Keratinocyte (primary cell): Measurements from ENCODE around the gene STEAP2. TPM values are rescaled to one million over a fixed set of nuclear protein-coding genes. Genes with fewer than 3 reads are reported as not detected.

Source experiments
- DNase-seq: peaks from one replicate; pipeline ENCODE4 v3.0.0-alpha.2; 2011; ENCODE audit warnings: low read depth, missing footprints, low spot score
- FAIRE-seq: peaks from 2 replicates; lab custom pipeline; 2011; peaks lifted over from hg19 to GRCh38; lab: Jason Lieb, UNC
- H2AFZ ChIP-seq: 2 replicates; pipeline ENCODE4 v1.6.0; 2012; ENCODE audit warnings: low read length, control low read depth, inconsistent platforms; ENCODE audit not compliant: control insufficient read depth
- H3K27ac ChIP-seq: 2 replicates; pipeline ENCODE4 v1.5.1; 2011; ENCODE audit warnings: low read length; ENCODE audit not compliant: control insufficient read depth, insufficient read depth
- H3K27me3 ChIP-seq: 3 replicates; pipeline ENCODE4 v1.6.0; 2011; ENCODE audit warnings: low read length; ENCODE audit not compliant: control insufficient read depth, insufficient read depth; ENCODE audit errors: extremely low read depth
- H3K36me3 ChIP-seq, 2 experiments: 2 replicates in 1 of 2; 3 replicates in 1 of 2; pipeline ENCODE4 v1.5.1; 2011; ENCODE audit warnings: low read length in 2 of 2, mild to moderate bottlenecking in 1 of 2; ENCODE audit not compliant: control insufficient read depth in 2 of 2, insufficient read depth in 2 of 2; ENCODE audit errors: extremely low read depth in 1 of 2
- H3K4me1 ChIP-seq: 3 replicates; pipeline ENCODE4 v1.5.1; 2011; ENCODE audit warnings: low read length; ENCODE audit not compliant: control insufficient read depth, insufficient read depth; ENCODE audit errors: extremely low read depth
- H3K4me2 ChIP-seq: 3 replicates; pipeline ENCODE4 v1.6.0; 2011; ENCODE audit warnings: low read depth, low read length; ENCODE audit not compliant: control insufficient read depth, insufficient read depth; ENCODE audit errors: extremely low read depth
- H3K4me3 ChIP-seq, 3 experiments: fragments of 200-600 bp in 1 of 3; sonication (generic) in 1 of 3; 2 replicates in 2 of 3; 3 replicates in 1 of 3; pipeline ENCODE4 v1.5.1; 2011 to 2016; ENCODE audit warnings: low read length in 3 of 3, mild to moderate bottlenecking in 3 of 3, control low read depth in 2 of 3, inconsistent platforms in 1 of 3, low read depth in 1 of 3, mixed read lengths in 1 of 3, mixed run types in 1 of 3, moderate library complexity in 1 of 3; ENCODE audit not compliant: control insufficient read depth in 2 of 3, insufficient read depth in 2 of 3; ENCODE audit errors: extremely low read depth in 1 of 3
- H3K79me2 ChIP-seq: 2 replicates; pipeline ENCODE4 v1.6.0; 2012; ENCODE audit warnings: low read length; ENCODE audit not compliant: control insufficient read depth, insufficient read depth
- H3K9ac ChIP-seq: 3 replicates; pipeline ENCODE4 v1.6.0; 2011; ENCODE audit warnings: low read length; ENCODE audit not compliant: control insufficient read depth, insufficient read depth; ENCODE audit errors: extremely low read depth
- H3K9me1 ChIP-seq: 3 replicates; pipeline ENCODE4 v1.6.0; 2011; ENCODE audit warnings: low read length; ENCODE audit not compliant: control insufficient read depth, insufficient read depth; ENCODE audit errors: extremely low read depth
- H3K9me3 ChIP-seq: 2 replicates; pipeline ENCODE4 v1.5.1; 2012; ENCODE audit warnings: low read depth, low read length; ENCODE audit not compliant: control insufficient read depth
- H4K20me1 ChIP-seq: 3 replicates; pipeline ENCODE4 v1.6.0; 2011; ENCODE audit warnings: low read length; ENCODE audit not compliant: control insufficient read depth, insufficient read depth; ENCODE audit errors: extremely low read depth
- EZH2 ChIP-seq: IDR thresholded peaks from one replicate; pipeline ENCODE4 v1.6.1; 2012; ENCODE audit warnings: inconsistent platforms, mild to moderate bottlenecking, low read length, moderate library complexity
- dilution Hi-C: fragments of 300-500 bp; cut with MboI; formaldehyde crosslinking; loops from one replicate; pipeline ENCODE4 v1.7.0; 2020; ENCODE audit warnings: low sequenced_read_pairs; ENCODE audit not compliant: extremely low pct_ligation_motif_present
- polyA plus RNA-seq, 5 experiments: library from polyadenylated mRNA; depleted of rRNA in 3 of 5; stranded (reverse) in 3 of 5; stranded (forward) in 1 of 5; unstranded in 1 of 5; fragments of >200 nt; gene quantifications; 1 replicate in 1 of 5; 2 replicates in 3 of 5; 3 replicates in 1 of 5; pipeline versions ENCODE4 v1.2.1 to v1.2.3, GENCODE V29; 2011 to 2012; ENCODE audit warnings: missing spikeins in 2 of 5, low read depth in 1 of 5, low replicate concordance in 1 of 5
- TF ChIP-seq, protein P1 (sequence below), 3 experiments: IDR thresholded peaks in 1 of 3; conservative IDR thresholded peaks in 1 of 3; optimal IDR thresholded peaks in 1 of 3; 2 replicates in 2 of 3; 3 replicates in 1 of 3; pipeline versions ENCODE3 to v1.5.1; 2011; ENCODE audit warnings: low read length in 3 of 3, mild to moderate bottlenecking in 3 of 3, moderate library complexity in 2 of 3, control low read depth in 1 of 3, inconsistent platforms in 1 of 3; ENCODE audit not compliant: insufficient read depth in 2 of 3; ENCODE audit errors: extremely low read depth in 1 of 3

Gene STEAP2
- polyA plus RNA-seq, 1 donor (not counting 4 experiments of a cell fraction or from before 2014, with no cell fraction given) = 3.9 TPM

DNA sequence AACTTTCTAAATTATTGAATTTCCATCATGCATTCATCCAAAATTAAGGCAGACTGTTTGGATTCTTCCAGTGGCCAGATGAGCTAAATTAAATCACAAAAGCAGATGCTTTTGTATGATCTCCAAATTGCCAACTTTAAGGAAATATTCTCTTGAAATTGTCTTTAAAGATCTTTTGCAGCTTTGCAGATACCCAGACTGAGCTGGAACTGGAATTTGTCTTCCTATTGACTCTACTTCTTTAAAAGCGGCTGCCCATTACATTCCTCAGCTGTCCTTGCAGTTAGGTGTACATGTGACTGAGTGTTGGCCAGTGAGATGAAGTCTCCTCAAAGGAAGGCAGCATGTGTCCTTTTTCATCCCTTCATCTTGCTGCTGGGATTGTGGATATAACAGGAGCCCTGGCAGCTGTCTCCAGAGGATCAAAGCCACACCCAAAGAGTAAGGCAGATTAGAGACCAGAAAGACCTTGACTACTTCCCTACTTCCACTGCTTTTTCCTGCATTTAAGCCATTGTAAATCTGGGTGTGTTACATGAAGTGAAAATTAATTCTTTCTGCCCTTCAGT, 25.3 kb downstream of the STEAP2 start:
- no peaks in the 10 kb centered on the region for H3K36me3 ChIP-seq
- H3K4me1 ChIP-seq = no peaks in the 10 kb centered on the region
- dilution Hi-C loops = no loop called here
- H4K20me1 ChIP-seq = no peaks in the 10 kb centered on the region
- H3K4me3 ChIP-seq = no peak overlapping the region
- FAIRE-seq = no peak
- no peak overlapping the region for H3K4me2 ChIP-seq
- H2AFZ ChIP-seq = no peak overlapping the region
- TF ChIP-seq, protein P1, sequence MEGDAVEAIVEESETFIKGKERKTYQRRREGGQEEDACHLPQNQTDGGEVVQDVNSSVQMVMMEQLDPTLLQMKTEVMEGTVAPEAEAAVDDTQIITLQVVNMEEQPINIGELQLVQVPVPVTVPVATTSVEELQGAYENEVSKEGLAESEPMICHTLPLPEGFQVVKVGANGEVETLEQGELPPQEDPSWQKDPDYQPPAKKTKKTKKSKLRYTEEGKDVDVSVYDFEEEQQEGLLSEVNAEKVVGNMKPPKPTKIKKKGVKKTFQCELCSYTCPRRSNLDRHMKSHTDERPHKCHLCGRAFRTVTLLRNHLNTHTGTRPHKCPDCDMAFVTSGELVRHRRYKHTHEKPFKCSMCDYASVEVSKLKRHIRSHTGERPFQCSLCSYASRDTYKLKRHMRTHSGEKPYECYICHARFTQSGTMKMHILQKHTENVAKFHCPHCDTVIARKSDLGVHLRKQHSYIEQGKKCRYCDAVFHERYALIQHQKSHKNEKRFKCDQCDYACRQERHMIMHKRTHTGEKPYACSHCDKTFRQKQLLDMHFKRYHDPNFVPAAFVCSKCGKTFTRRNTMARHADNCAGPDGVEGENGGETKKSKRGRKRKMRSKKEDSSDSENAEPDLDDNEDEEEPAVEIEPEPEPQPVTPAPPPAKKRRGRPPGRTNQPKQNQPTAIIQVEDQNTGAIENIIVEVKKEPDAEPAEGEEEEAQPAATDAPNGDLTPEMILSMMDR (optimal IDR thresholded peaks at IDR 0.05 in 1 of 3, IDR thresholded peaks at IDR 0.05 in 1 of 3, conservative IDR thresholded peaks at IDR 0.05 in 1 of 3; ENCODE audit: extremely low read depth in 1 of 3, insufficient read depth in 2 of 3, low read length in 3 of 3) = no peak
- TF ChIP-seq EZH2 = no peak
- H3K27ac ChIP-seq = no peak overlapping the region
- no peaks in the 10 kb centered on the region for H3K9me3 ChIP-seq
- no peaks in the 10 kb centered on the region for H3K27me3 ChIP-seq
- H3K9ac ChIP-seq = no peak overlapping the region
- H3K79me2 ChIP-seq = no peaks in the 10 kb centered on the region
- no peak for DNase-seq
- no peaks in the 10 kb centered on the region for H3K9me1 ChIP-seq

DNA sequence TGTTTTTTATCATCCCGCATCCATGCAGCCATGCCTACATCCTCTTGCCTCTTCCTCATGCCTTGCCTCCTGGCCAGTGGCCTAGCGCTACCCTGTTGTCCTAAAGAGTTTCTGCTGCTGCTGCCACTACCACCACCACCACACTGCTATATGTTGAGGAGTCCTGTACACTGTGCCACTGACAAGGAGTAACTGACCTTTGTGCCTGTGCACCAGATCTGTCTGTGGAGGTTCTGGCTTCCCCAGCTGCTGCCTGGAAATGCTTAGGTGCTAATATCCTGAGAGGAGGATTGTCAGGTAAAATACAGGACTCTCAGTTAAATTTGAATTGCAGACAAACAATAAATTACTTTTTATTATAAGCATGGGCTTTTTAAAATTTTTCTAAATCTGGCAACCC, 26.5 kb downstream of the STEAP2 start:
- FAIRE-seq = no peak
- Histone ChIP-seq H4K20me1 (no peaks in the 10 kb centered on the region), H3K9ac (no peak overlapping the region), H3K27ac (no peak overlapping the region), H2AFZ (no peak overlapping the region), H3K27me3 (no peaks in the 10 kb centered on the region), H3K79me2 (no peaks in the 10 kb centered on the region), H3K4me2 (no peak overlapping the region), H3K9me3 (no peaks in the 10 kb centered on the region), H3K36me3 (no peaks in the 10 kb centered on the region), H3K9me1 (no peaks in the 10 kb centered on the region), H3K4me1 (no peaks in the 10 kb centered on the region), H3K4me3 (no peak overlapping the region)
- TF ChIP-seq EZH2 = no peak
- TF ChIP-seq, protein P1 (optimal IDR thresholded peaks at IDR 0.05 in 1 of 3, IDR thresholded peaks at IDR 0.05 in 1 of 3, conservative IDR thresholded peaks at IDR 0.05 in 1 of 3; ENCODE audit: extremely low read depth in 1 of 3, insufficient read depth in 2 of 3, low read length in 3 of 3) = no peak
- DNase-seq = no peak
- dilution Hi-C loops = no loop called here
